HG03064 (cell line): ENCODE measurements around the gene UBAP2L.
"Not testable (repeated sequence)": the region's sequence is repeated elsewhere in the genome, so short reads cannot be mapped to it uniquely, and the experiment has no call there.

Source experiments
- ATAC-seq: cut with Tn5 transposase; IDR thresholded peaks from one replicate; pipeline ENCODE4 v1.9.1; 2021; ENCODE audit warnings: low read depth; ENCODE audit not compliant: unreplicated experiment

Gene UBAP2L

GRCh38 chr1:154237880-154238506 is 17.2 kb downstream of the UBAP2L start:
- ATAC-seq, result no peak

GRCh38 chr1:154239491-154239890 is 18.7 kb downstream of the UBAP2L start:
- no peak for ATAC-seq

GRCh38 chr1:154240294-154240833 is 19.6 kb downstream of the UBAP2L start:
- ATAC-seq, result no peak

- ATAC-seq, result no peak
Measured at GRCh38 chr1:154241703-154242351, 21.1 kb downstream of the UBAP2L start.

GRCh38 chr1:154253671-154254070 is 32.9 kb downstream of the UBAP2L start:
- no peak for ATAC-seq

GRCh38 chr1:154256686-154257085 is 35.9 kb downstream of the UBAP2L start:
- no peak for ATAC-seq

GRCh38 chr1:154258784-154259183 is 38.0 kb downstream of the UBAP2L start:
- ATAC-seq, result no peak

DNA sequence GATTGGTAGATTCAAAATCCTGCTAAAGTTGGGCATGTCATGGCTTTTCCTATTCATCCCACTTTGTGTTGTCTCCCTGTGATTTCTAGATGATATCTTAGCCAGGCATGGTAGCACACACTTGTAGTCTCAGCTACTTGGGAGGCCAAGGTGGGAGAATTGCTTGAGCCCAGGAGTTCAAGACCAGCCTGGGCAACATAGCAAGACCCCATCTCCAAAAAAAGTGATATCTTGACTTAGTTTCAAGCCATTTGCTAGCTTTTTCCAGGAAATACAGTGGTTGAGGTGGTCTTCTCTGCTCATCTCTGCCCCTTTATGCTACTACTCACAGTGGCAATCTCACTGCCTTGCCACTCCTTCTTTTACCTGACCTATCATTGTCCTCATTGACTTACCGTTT is 39.4 kb downstream of the UBAP2L start:
- no peak for ATAC-seq

DNA sequence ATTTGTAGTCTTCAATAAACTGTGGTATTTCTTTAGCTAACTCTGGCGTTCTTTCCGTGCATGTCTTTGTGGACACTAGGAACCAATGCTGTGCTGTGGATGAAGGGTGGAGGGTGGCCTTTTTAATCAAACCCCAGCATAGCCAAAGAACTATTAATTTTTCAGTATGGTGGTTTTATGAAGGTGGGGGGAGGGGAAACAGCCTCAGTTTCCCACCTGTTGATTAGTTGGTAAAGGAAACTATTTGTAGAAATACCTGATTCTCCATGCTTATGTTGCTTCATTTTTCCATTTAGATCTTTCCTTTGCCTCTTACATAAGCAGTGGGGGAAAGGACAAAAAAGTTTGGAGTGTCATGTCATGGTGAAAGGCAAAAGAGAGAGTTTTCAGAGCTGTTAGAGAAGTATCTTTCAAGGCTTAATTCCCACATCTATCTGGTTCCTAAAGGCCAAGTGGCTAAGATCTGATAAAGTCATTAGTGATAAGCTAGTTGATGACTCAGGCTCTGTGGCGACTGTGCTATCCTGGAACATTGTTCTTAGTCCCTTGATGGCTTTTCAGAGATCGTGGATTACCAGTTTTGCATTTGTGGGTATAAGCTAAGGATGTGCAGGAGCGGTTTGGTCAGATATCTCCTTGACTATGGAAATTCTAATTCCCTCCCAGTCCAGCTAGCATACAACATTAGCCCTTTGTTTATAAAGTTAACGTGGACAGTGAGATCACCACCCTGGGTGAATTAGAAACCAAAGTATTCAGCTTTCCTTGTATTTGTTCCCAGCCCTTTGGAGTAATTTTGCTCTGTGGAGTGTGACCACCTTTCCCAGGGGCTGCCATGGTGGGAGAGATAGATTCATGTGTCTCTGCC is 42.9 kb downstream of the UBAP2L start:
- ATAC-seq, result no peak

- ATAC-seq, result no peak
Measured at GRCh38 chr1:154264454-154264853, 43.7 kb downstream of the UBAP2L start.

- no peak for ATAC-seq
Measured at GRCh38 chr1:154265586-154265985, 44.8 kb downstream of the UBAP2L start.

DNA sequence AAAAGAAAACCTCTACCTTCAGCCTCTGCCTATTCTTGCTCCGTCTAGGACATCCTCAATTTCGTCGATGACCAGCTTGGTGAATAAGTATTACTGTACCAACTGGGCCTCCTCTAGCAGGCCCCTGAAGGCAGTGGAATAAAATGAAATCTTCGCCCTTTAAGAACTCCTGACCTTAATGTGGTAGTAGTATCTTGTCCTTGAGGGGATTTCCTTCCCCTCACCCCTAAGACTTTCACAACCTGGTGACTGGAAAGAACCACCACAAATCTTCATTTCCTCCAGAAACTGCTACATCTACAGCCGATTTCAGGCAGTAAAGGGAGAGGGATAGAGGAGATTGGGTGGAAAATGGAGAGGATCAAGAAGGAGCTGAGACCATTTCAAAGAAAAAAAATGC is 50.1 kb downstream of the UBAP2L start:
- no peak for ATAC-seq

DNA sequence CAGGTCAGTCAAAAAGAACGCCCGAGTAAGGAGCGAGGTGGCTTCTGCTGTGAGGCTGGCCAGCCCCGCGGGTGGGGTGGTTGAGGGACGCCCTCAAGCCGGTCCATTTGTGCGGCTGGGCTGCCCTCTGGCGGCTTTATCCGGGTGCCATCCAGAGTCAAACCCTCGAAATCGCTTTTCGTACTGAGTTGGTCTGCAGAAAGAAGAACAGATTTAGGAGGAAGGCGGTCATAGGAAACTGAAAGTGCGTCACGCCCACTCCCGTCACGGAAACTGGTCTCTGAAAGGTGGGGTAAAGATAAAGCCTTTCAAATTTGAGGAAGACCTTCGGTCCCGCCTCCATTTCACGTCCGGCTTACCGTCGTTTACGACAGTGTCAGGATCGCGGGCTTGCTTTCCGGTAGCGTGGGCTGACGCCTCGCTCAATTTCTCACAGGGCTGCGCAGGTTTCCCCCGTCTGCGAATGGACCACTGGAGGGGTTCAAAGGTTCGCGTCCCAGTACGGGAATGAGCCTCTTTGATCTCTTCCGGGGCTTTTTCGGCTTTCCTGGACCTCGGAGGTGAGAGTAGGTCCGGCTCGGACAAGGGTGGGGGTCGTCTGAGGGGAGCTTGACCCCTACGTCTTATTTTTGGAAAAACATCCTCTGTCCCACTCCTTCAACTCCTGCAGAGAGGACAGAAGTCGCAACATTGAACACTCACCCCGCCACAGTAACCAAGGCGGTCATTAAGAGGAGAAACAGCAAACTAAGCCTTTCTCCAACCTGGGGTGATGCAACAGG is 51.7 kb downstream of the UBAP2L start, which contains the start of gene HAX1:
TSS of gene HAX1 (plus strand) at position 413 of the 782 bp plus-strand sequence. CDS start at position 508, 95 bp downstream.
- ATAC-seq, result peak; percentile 84

GRCh38 chr1:154272999-154273563 is 52.3 kb downstream of the UBAP2L start:
- ATAC-seq, result no peak

DNA sequence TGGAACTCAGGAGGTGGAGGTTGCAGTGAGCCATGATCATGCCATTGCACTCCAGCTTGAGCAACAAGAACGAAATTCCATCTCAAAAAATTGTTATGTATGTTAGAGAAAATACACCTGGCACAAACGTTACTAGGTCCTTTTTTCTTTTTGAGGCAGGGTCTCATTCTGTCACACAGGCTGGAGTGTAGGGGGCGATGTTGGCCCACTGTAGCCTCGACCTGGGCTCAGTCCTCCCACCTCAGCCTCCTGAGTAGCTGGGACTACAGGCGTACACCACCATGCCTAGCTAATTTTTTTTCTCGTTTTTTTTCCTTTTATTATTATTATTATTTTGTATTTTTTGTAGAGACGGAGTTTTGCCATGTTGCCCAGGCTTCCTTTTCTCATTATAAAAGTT is 56.0 kb downstream of the UBAP2L start:
- no peak for ATAC-seq

DNA sequence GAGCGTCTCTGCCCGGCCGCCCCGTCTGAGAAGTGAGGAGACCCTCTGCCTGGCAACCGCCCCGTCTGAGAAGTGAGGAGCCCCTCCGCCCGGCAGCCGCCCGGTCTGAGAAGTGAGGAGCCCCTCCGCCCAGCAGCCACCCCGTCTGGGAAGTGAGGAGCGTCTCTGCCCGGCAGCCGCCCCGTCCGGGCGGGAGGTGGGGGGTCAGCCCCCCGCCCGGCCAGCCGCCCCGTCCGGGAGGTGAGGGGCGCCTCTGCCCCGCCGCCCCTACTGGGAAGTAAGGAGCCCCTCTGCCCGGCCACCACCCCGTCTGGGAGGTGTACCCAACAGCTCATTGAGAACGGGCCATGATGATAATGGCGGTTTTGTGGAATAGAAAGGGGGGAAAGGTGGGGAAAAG is 66.8 kb downstream of the UBAP2L start:
- ATAC-seq, result not testable (repeated sequence)

- ATAC-seq, result no peak
Measured at GRCh38 chr1:154288661-154289060, 67.9 kb downstream of the UBAP2L start.

DNA sequence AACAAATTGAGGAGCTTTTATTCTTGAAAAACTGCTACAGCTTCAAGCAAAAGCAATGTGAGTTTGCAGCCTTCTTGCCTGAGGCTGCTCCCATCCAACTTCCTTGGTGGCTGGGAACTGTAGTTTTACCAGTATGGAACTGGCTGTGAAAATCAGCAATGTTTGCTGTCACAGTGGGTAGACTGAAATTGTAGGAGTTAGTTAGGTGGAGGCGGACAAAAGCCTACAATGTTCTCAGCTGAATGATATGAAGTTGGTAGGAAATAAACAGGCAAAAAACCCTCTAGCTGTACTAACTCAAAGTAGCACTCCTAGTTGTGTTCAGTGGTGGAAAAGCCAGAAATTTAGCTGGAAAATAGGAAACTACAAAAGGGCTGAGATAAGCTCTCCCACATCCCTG is 70.2 kb downstream of the UBAP2L start:
- ATAC-seq, result no peak

GRCh38 chr1:154295408-154296235 is 74.9 kb downstream of the UBAP2L start:
- ATAC-seq, result no peak
